Measurements from ENCODE around the gene AOPEP. TPM values are rescaled to one million over a fixed set of nuclear protein-coding genes. Genes with fewer than 3 reads are reported as not detected.

AOPEP gene
- total RNA-seq, 1 experiment from 2014 or later: 36.4 TPM

DNA sequence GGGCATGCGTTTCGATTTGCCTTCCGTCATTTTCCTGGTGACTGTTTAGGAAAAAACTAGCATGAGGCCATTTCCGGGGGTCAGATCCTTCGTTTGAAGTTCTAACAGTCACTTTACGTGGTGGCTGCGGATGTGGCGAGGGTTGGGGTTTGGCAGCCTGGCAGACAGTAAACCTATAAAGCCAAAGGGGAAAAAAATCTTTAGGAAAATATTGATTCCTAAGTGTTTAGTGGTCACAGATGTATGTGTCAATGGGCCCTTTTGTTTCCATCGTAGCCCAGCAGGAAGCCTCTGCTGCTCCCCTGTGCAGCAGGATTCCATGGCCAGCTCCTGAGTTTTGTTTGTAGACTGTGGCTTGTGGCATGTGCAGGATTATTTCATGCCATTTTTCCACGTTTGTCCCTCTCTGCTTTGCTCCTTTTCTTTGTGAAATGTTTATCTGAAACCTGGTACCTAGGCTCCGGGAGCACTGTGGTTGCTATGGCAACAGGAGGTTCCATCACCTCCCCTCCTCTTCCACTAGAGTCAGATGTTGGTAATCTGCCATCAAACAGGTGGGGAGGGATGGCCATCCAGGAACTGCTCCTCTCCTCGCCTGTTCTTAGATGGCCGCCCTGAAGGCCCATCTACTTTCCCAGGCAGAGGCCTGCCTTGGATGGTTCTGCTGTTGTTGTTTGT lies 202.3 kb downstream of the AOPEP start:
- Histone ChIP-seq H3K9me3 (ENCODE audit: control insufficient read depth, insufficient read depth, low read depth, low read length) (no peaks in the 10 kb centered on the region), H3K27me3 (ENCODE audit: control insufficient read depth, insufficient read depth, low read length) (no peaks in the 10 kb centered on the region), H3K4me3 (ENCODE audit: low read depth in 2 of 2, low read length in 2 of 2) (no peak overlapping the region), H3K27ac (ENCODE audit: low read length) (peak overlapping the region; percentile 98), H3K4me1 (ENCODE audit: control insufficient read depth, insufficient read depth, low read length) (peaks cover 29% of the 10 kb centered on the region), H3K36me3 (ENCODE audit: control insufficient read depth, insufficient read depth, low read length) (no peaks in the 10 kb centered on the region)
- intact Hi-C loops (cut with micrococcal nuclease; ENCODE audit: unreplicated experiment) (no loop called here), in situ Hi-C loops (cut with HindIII; ENCODE audit: low pct_unique_long_range_greater_than_20kb, low sequenced_read_pairs) (no loop called here)
- BruUV-seq (replicated peaks): no TSS peak
- 0 out of 2 replicates have a peak, but pooled peaks have one; percentile 34 for TF ChIP-seq POLR2AphosphoS5 (IDR thresholded peaks at IDR 0.05; ENCODE audit: low read depth, low read length)
- TF ChIP-seq TCF7L2 (IDR thresholded peaks at IDR 0.05; ENCODE audit: low read depth, low read length): peak; percentile 91
- no peak for TF ChIP-seq SIN3A (IDR thresholded peaks at IDR 0.05; ENCODE audit: borderline replicate concordance, insufficient read depth, low read depth, low read length)
- TF ChIP-seq, protein P1, sequence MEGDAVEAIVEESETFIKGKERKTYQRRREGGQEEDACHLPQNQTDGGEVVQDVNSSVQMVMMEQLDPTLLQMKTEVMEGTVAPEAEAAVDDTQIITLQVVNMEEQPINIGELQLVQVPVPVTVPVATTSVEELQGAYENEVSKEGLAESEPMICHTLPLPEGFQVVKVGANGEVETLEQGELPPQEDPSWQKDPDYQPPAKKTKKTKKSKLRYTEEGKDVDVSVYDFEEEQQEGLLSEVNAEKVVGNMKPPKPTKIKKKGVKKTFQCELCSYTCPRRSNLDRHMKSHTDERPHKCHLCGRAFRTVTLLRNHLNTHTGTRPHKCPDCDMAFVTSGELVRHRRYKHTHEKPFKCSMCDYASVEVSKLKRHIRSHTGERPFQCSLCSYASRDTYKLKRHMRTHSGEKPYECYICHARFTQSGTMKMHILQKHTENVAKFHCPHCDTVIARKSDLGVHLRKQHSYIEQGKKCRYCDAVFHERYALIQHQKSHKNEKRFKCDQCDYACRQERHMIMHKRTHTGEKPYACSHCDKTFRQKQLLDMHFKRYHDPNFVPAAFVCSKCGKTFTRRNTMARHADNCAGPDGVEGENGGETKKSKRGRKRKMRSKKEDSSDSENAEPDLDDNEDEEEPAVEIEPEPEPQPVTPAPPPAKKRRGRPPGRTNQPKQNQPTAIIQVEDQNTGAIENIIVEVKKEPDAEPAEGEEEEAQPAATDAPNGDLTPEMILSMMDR (IDR thresholded peaks at IDR 0.05): no peak
- no peak for TF ChIP-seq REST (IDR thresholded peaks at IDR 0.05; ENCODE audit: insufficient read depth in 1 of 2, low read depth in 2 of 2, low read length in 1 of 2)
- DNase-seq (ENCODE audit: low read depth, low spot score) (no peak), ATAC-seq (peak; percentile 81)
- ChIA-PET CTCF (no interaction called here), POLR2A (interaction anchor here (1.1 kb wide), 1 partner anchor 81 kb away, joined by 3 read pairs; no protein-coding TSS in a partner anchor)

DNA sequence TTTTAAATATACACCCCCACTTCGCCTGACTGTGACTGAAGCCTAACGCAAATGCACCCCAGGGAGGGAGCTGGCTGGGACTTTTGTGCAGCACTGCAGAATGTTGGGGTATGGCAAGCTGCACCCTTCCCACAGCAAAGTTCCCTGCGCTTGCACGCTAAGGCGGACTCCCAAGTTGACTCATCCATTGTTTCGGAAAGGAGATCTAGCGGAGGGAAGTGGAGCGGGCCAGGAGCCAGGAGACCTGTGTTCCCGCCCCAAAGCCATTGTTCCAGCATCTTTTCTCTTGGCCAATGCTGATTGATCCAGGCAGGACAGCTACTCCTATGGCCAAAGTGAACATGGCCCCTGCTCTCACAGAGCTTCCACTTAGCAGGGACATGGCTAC lies 202.9 kb downstream of the AOPEP start:
- DNase-seq (ENCODE audit: low read depth, low spot score) (no peak), ATAC-seq (peak; percentile 50)
- BruUV-seq (replicated peaks): no TSS peak
- Histone ChIP-seq H3K9me3 (ENCODE audit: control insufficient read depth, insufficient read depth, low read depth, low read length) (no peaks in the 10 kb centered on the region), H3K27me3 (ENCODE audit: control insufficient read depth, insufficient read depth, low read length) (no peaks in the 10 kb centered on the region), H3K27ac (ENCODE audit: low read length) (peak overlapping the region; percentile 98), H3K4me1 (ENCODE audit: control insufficient read depth, insufficient read depth, low read length) (peaks cover 29% of the 10 kb centered on the region), H3K36me3 (ENCODE audit: control insufficient read depth, insufficient read depth, low read length) (no peaks in the 10 kb centered on the region), H3K4me3 (ENCODE audit: low read depth in 2 of 2, low read length in 2 of 2) (no peak overlapping the region)
- in situ Hi-C loops (cut with HindIII; ENCODE audit: low pct_unique_long_range_greater_than_20kb, low sequenced_read_pairs): no loop called here
- TF ChIP-seq, protein P1 (IDR thresholded peaks at IDR 0.05): no peak
- TF ChIP-seq REST (IDR thresholded peaks at IDR 0.05; ENCODE audit: insufficient read depth in 1 of 2, low read depth in 2 of 2, low read length in 1 of 2): no peak
- no peak for TF ChIP-seq TCF7L2 (IDR thresholded peaks at IDR 0.05; ENCODE audit: low read depth, low read length)
- no peak for TF ChIP-seq SIN3A (IDR thresholded peaks at IDR 0.05; ENCODE audit: borderline replicate concordance, insufficient read depth, low read depth, low read length)
- POLR2A ChIA-PET: interaction anchor here (1.1 kb wide), 1 partner anchor 80 kb away, joined by 3 read pairs; no protein-coding TSS in a partner anchor
- CTCF ChIA-PET: no interaction called here
- intact Hi-C loops (cut with micrococcal nuclease; ENCODE audit: unreplicated experiment): no loop called here

Data from Panc1 (cell line).